HG03442 (cell line): Measurements from ENCODE around the gene PDGFD.

Experiments used
- ATAC-seq: cut with Tn5 transposase; IDR thresholded peaks from one replicate; pipeline ENCODE4 v1.9.1; 2021; ENCODE audit warnings: mild to moderate bottlenecking, moderate library complexity; ENCODE audit not compliant: unreplicated experiment

The PDGFD gene

DNA sequence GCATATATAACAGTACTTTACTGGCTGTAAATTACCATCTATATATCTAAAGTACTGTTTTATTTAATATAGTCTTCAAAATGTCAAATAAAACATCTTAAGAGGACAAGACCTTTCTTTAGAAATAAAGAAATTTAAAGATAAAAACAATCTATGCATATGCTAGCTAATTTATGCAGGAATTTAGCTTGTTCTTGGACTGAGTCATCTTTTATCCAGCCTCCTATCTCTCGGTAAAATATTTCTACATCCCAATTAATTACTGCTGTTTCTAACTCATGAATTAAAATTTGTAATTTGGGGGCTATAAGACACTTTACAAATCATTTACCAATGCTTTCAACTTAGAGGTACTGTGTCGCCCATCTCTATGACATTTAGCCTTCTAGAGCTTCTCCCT is 200.3 kb downstream of the PDGFD start:
- ATAC-seq, result no peak

- no peak for ATAC-seq
Measured at GRCh38 chr11:103961010-103961409, 202.9 kb downstream of the PDGFD start.

- ATAC-seq, result no peak
Measured at GRCh38 chr11:103960108-103960507, 203.8 kb downstream of the PDGFD start.

DNA sequence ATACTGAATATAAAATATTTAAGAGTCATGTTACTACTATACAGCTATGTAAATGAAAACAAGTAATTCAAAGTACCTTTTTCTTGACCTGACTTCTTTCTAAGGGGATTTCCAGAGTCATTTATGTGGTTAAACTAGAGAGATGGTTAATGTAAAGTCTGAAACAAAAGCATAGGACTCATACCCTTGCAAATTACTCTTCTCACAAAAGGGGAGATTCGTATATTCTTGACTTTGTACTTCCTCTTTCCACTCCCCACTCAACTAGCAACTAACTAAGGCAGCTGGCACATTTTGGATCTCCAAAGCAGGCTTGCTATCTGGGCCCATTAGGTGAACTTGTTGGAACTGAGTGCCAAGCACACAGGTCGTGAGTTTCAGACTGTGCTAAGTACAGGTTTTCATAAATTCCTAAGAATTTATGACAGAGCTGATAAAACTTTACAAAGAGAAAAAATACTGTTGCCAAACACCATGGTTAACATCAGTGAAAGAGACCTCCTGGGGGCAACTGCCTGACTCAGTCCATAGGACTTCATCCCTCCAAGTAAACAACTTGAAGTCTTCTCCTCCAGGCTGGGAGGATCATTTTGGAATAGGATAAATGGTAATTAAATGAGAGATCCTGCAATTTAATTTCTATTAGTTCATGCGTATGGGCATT is 204.5 kb downstream of the PDGFD start:
- peak; percentile 98 for ATAC-seq

GRCh38 chr11:103958475-103959215 is 205.3 kb downstream of the PDGFD start:
- peak; percentile 42 for ATAC-seq

DNA sequence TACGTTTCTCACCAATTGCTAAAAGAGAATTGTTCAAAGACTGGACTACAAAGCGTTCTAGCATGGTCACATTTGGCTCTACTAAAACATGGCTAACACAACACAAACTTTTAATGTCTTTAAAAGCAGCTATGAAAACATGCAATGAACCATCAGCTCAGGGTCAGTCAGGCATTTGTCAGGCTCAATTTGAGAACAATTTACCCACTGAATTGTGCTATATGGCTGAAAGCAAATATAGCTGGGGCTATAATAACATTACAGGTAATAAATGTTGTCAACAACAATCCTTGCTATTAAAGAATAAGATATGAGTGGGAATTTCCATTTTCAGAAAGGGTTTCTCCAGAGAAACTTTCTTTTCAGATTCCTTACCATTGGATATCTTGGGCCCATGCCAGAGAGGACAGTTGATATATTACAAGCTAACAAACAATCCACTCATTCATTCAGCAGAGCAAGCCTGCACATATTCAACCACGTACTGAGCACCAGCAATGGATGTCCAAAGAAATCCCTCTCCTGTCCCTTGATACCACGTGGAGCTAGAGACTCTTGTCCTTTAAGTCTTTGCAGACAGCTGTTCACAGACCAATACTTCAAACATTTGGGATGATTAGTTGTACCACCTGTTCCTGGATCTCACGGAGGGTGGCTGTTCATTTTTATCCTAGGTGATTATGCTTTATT is 210.0 kb downstream of the PDGFD start:
- no peak for ATAC-seq

GRCh38 chr11:103949781-103950180 is 214.2 kb downstream of the PDGFD start:
- ATAC-seq, result no peak

DNA sequence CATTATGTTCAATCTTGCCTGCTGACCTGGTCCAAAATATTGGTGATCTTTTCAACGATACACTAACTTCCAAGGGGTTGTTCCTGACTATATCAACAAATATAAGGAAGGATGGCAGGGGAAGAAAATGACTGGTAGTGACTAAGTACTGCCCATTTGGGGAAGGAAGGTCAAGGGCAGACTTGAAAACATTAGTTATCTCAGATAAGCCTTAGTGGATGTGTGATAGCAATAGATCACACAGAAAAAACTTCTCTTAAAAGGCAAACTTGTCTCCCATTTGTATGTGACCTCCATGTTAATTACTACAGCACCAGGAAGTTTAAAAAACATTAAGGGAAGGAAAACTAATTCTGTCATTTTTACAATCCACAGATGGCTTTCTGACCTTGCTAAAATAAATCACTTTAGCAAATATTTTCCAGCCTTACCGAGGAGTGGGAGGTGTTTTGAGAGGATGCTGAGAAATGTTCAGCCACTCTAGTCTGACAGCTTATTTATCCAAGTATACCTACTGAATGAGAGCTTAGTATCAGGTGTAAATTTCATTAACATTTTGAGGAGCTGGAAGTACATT is 215.7 kb downstream of the PDGFD start:
- ATAC-seq, result no peak

DNA sequence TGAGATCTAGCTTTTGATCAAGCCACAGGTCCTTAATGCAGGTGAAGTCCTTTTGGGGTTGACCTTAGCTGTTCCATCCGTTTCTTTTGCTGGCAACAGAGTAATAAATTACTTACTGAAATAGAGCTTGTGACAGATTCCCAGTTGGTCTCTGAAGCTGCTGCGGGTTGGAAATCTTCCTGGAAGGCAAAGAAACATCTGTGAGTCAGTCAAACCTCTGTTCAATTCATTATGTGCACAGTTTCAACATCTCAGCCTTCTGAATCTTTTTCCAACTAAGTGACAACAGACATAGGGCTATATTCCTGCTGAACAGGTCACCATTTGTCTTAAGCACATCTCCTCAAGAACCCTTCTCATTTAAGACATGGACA is 216.4 kb downstream of the PDGFD start:
- ATAC-seq, result no peak

DNA sequence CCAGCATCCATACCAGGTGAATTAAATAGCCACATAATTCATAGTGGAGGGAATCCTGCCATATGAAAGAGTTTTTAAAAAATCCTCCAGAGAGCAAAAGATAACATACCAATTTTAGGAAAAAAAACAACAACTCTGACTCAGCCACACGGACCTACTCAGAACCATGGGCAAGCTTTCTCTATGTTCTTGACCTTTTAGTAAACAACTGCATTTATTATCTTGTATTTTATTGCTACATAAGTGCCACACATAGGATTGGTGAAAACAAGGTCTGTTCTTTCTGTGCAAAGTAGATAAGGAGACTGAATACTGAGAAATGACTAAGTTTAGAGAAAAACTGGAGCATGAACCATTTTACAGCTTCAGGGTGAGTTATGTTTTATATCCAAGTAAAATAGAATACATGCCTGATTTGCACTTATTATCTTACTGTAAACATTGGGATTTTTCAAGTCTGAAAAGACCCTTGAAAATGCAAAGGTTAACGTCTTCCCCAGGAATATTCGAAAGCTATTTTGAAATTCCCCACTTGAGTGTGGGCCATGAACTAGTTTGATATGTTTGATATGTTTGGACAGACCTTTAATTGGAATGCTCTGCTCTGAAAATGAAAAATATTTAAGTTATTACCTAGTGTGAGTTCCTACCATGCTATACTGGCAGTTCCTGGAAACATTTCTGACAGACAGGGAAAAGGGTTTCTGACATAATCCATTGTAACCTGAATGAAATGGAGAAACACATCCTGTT is 217.0 kb downstream of the PDGFD start:
- no peak for ATAC-seq

GRCh38 chr11:103944251-103944940 is 219.6 kb downstream of the PDGFD start:
- ATAC-seq, result no peak

GRCh38 chr11:103942646-103943045 is 221.3 kb downstream of the PDGFD start:
- no peak for ATAC-seq

DNA sequence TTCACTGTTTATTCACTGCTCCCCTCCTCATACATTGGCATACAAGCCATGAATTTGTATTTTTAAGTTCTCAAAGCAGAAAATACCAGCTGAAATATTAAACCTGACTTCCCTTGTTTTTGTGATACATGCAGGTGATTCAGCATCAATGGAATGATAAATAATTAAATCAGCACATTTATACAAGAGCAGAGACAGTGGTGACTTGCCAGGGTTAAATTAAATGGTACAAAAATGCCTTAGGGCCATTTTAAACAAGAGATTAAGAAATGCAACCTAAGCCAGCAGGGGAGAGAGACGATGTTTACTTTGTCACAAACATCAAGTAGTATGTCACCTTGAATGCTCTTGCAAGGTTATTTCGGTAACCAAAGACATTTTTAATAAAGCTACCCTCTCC is 223.4 kb downstream of the PDGFD start:
- no peak for ATAC-seq

DNA sequence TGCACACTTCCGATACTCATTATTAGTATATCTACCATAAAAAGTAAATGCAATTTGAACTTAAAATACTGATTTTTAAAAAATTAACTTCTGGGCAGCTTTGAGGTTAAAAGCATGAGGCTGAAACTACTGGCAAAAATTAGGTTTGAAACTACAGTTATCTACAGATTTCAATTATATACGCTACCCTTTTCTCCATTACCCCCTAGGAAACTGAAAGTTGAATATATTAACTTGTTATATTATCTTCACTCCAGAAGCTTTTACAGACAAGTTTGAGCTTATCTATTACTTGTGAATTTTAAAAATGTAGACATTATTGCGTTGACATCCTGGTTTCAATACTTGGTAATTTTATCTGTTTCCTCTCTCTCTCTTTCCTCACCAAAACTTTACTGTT is 224.3 kb downstream of the PDGFD start:
- ATAC-seq, result no peak

DNA sequence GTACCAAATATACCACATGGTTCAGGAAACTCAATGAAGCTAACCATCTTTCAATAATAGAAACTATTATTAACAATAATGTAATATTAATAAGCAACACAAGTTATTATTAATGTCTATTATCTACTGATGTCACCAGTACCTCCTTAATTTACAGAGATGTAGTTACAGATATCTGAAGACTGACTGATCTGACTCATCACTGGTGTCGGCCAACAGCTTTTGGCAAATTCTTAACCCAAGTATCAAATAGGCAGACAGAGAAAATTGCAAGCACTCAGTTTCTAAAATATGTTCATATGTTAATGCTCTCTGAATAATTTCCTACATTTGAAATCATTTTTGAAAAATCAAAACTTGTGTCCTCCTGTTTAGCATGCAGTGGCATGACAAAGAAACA is 227.9 kb downstream of the PDGFD start:
- no peak for ATAC-seq

GRCh38 chr11:103935219-103935618 is 228.7 kb downstream of the PDGFD start:
- ATAC-seq, result no peak

- peak; percentile 93 for ATAC-seq
Measured at GRCh38 chr11:103929170-103929903, 234.6 kb downstream of the PDGFD start.

DNA sequence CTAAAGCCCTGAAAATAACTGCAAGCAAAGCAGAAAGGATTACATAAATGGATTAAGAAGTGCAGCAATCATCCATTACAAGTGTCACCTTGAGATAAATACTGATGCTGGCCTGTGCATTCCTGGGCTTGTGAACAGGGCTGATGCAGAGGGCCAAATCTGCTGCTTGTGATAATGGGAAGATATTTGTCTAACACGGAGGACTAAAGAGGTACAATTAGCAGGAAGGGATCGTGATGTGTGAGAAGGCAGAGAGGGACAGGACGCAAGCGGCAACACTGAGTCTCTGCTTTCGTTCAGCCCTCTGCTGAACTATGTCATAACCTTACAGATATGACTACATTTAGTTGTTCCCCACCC is 235.2 kb downstream of the PDGFD start:
- ATAC-seq, result peak; percentile 1

- ATAC-seq, result no peak
Measured at GRCh38 chr11:103928040-103928801, 235.7 kb downstream of the PDGFD start.
